GM19240 (cell line): ENCODE results near the gene TLE4.
"Not testable (repeated sequence)": the region's sequence is repeated elsewhere in the genome, so short reads cannot be mapped to it uniquely, and the experiment has no call there.

Experiments
- DNase-seq: peaks from one replicate; pipeline ENCODE4 v3.0.0; 2011; ENCODE audit warnings: low spot score; ENCODE audit not compliant: insufficient read length

The TLE4 gene

GRCh38 chr9:79731171-79731890, 159.6 kb downstream of the TLE4 start:
- peak; percentile 7 for DNase-seq

- DNase-seq = no peak
Measured at GRCh38 chr9:79735023-79735779, 163.4 kb downstream of the TLE4 start.

- no peak for DNase-seq
Measured at GRCh38 chr9:79736051-79736450, 164.3 kb downstream of the TLE4 start.

- DNase-seq = no peak
Measured at GRCh38 chr9:79741381-79741780, 169.6 kb downstream of the TLE4 start.

- no peak for DNase-seq
Measured at GRCh38 chr9:79742110-79742721, 170.5 kb downstream of the TLE4 start.

GRCh38 chr9:79744521-79744920, 172.8 kb downstream of the TLE4 start:
- no peak for DNase-seq

- no peak for DNase-seq
Measured at GRCh38 chr9:79745752-79746336, 174.1 kb downstream of the TLE4 start.

- not testable (repeated sequence) for DNase-seq
Measured at GRCh38 chr9:79751895-79752466, 180.2 kb downstream of the TLE4 start.

- no peak for DNase-seq
Measured at GRCh38 chr9:79756414-79756813, 184.6 kb downstream of the TLE4 start.

GRCh38 chr9:79757074-79757473, 185.3 kb downstream of the TLE4 start:
- DNase-seq = no peak

GRCh38 chr9:79757881-79758669, 186.3 kb downstream of the TLE4 start:
- no peak for DNase-seq

GRCh38 chr9:79759460-79759859, 187.7 kb downstream of the TLE4 start:
- DNase-seq = no peak

GRCh38 chr9:79762070-79762469, 190.3 kb downstream of the TLE4 start:
- DNase-seq = no peak

- DNase-seq = no peak
Measured at GRCh38 chr9:79763671-79764285, 192.0 kb downstream of the TLE4 start.

- no peak for DNase-seq
Measured at GRCh38 chr9:79764374-79764773, 192.6 kb downstream of the TLE4 start.

- no peak for DNase-seq
Measured at GRCh38 chr9:79765466-79765865, 193.7 kb downstream of the TLE4 start.

GRCh38 chr9:79766091-79766490, 194.3 kb downstream of the TLE4 start:
- no peak for DNase-seq

GRCh38 chr9:79768194-79768593, 196.4 kb downstream of the TLE4 start:
- DNase-seq = no peak

- no peak for DNase-seq
Measured at GRCh38 chr9:79769476-79770275, 197.9 kb downstream of the TLE4 start.

GRCh38 chr9:79774356-79774755, 202.6 kb downstream of the TLE4 start:
- no peak for DNase-seq
